ENCODE results near the gene FOXP1. TPM values are rescaled to one million over a fixed set of nuclear protein-coding genes. Genes with fewer than 3 reads are reported as not detected.

FOXP1 gene
- total and polyA plus RNA-seq, 9 of the 15 experiments (the other 6 are each of a cell fraction or from before 2014, with no cell fraction given) = 7.7 to 34.5 (median 13.7) TPM

DNA sequence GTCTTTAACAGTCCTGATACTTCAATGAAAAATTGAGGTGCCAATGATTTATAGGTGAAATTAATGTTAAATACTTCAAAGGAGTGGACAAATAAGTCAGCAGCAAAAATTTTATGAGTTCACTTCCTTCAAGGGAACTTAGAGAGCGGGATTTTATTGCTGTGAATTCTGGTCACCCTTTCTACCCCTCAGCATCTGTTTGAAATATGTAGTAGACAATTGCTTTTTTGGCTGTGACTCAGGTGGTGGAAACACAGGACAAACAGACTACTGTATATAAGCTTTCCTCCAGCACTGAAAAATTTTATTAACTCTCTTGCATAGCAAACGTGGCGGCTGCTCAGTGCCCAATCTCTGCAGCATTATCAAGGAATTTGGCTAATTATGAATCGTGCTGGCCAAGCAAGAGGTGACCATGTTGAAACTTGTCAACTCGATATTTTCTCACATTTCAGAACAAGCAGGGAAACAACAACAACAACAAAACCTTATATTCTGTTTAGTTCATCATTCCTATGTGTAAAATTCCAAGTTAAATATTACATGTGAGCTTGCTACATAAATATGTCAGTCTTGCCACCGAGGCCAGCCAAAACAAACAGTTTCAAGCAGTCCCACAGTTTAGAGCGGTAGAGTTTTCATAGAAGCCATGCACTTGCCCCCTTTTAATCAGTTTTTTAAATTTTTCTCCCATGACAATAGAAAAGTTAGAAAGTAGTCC is 420.2 kb downstream of the FOXP1 start:
- Histone ChIP-seq H3K4me2 (ENCODE audit: insufficient read depth, low read length) (no peak overlapping the region), H3K9me1 (ENCODE audit: control insufficient read depth, insufficient read depth, low read length) (no peaks in the 10 kb centered on the region), H2AFZ (ENCODE audit: low read depth, low read length) (no peak overlapping the region), H3K9me3 (replicated peaks; ENCODE audit: control insufficient read depth, insufficient read depth, low read depth, low read length) (no peaks in the 10 kb centered on the region), H3K27ac (ENCODE audit: extremely low read depth, low read depth, low read length) (no peak overlapping the region), H4K20me1 (replicated peaks; ENCODE audit: control insufficient read depth, insufficient read depth, low read length) (no peaks in the 10 kb centered on the region), H3K4me1 (replicated peaks in 1 of 2; ENCODE audit: control insufficient read depth in 2 of 2, insufficient read depth in 2 of 2, low read length in 2 of 2) (no peaks in the 10 kb centered on the region; a peak in 2 of 5 replicates), H3K79me2 (ENCODE audit: control insufficient read depth, insufficient read depth, low read length) (no peaks in the 10 kb centered on the region), H3K9ac (ENCODE audit: insufficient read depth in 1 of 2, low read depth in 2 of 2, low read length in 2 of 2) (no peak overlapping the region), H3K36me3 (ENCODE audit: control insufficient read depth, insufficient read depth, low read length) (no peaks in the 10 kb centered on the region), H3K27me3 (ENCODE audit: control insufficient read depth in 2 of 2, insufficient read depth in 2 of 2, low read length in 2 of 2) (no peaks in the 10 kb centered on the region), H3K4me3 (no peak overlapping the region)
- 68% methylated on average over 7 of the region's 7 CpGs for WGBS (ENCODE audit: insufficient coverage, low coverage, missing lambda C conversion rate)
- ChIA-PET CTCF (ENCODE audit: low intra/inter-chr PET ratio) (no interaction called here), POLR2A (interaction anchor here (0.6 kb wide), 1 partner anchor 1476 kb away, joined by 3 read pairs; no protein-coding TSS in a partner anchor)
- DNase-seq (ENCODE audit: extremely low read depth in 1 of 4, low spot score in 3 of 4) = no peak
- intact Hi-C loops (cut with micrococcal nuclease) = no loop called here
- no peak for FAIRE-seq
- in situ Hi-C loops (cut with MboI) = no loop called here
- no peak for ATAC-seq
- BruUV-seq (replicated peaks) = no TSS peak
- TF ChIP-seq TAF15 (IDR thresholded peaks at IDR 0.05; ENCODE audit: low read depth, low read length) (no peak), ZFP36 (IDR thresholded peaks at IDR 0.05; ENCODE audit: low read depth, low read length, partially characterized antibody) (no peak), HIVEP1 (CRISPR knock-in tag; IDR thresholded peaks at IDR 0.05) (no peak), ELF4 (CRISPR knock-in tag; IDR thresholded peaks at IDR 0.05) (no peak), TCFL5 (CRISPR knock-in tag; conservative IDR thresholded peaks at IDR 0.05) (no peak), SMC3 (conservative IDR thresholded peaks at IDR 0.05; ENCODE audit: insufficient read depth, low read depth, low read length) (no peak), RAD21 (CRISPR knock-in tag; conservative IDR thresholded peaks at IDR 0.05 in 1 of 2, IDR thresholded peaks at IDR 0.05 in 1 of 2) (no peak), MYC (IDR thresholded peaks at IDR 0.05; ENCODE audit: low read depth, low read length) (no peak), MYC (CRISPR knock-in tag; IDR thresholded peaks at IDR 0.05; ENCODE audit: borderline replicate concordance, low read depth) (no peak), ZNF780A (CRISPR knock-in tag; IDR thresholded peaks at IDR 0.05) (no peak), ZNF431 (CRISPR knock-in tag; IDR thresholded peaks at IDR 0.05) (no peak), ZC3H4 (CRISPR knock-in tag; IDR thresholded peaks at IDR 0.05; ENCODE audit: borderline replicate concordance) (no peak), ZNF347 (CRISPR knock-in tag; IDR thresholded peaks at IDR 0.05; ENCODE audit: low read depth) (no peak), FOXJ2 (tag; IDR thresholded peaks at IDR 0.05) (no peak)
- TF ChIP-seq, protein P1, sequence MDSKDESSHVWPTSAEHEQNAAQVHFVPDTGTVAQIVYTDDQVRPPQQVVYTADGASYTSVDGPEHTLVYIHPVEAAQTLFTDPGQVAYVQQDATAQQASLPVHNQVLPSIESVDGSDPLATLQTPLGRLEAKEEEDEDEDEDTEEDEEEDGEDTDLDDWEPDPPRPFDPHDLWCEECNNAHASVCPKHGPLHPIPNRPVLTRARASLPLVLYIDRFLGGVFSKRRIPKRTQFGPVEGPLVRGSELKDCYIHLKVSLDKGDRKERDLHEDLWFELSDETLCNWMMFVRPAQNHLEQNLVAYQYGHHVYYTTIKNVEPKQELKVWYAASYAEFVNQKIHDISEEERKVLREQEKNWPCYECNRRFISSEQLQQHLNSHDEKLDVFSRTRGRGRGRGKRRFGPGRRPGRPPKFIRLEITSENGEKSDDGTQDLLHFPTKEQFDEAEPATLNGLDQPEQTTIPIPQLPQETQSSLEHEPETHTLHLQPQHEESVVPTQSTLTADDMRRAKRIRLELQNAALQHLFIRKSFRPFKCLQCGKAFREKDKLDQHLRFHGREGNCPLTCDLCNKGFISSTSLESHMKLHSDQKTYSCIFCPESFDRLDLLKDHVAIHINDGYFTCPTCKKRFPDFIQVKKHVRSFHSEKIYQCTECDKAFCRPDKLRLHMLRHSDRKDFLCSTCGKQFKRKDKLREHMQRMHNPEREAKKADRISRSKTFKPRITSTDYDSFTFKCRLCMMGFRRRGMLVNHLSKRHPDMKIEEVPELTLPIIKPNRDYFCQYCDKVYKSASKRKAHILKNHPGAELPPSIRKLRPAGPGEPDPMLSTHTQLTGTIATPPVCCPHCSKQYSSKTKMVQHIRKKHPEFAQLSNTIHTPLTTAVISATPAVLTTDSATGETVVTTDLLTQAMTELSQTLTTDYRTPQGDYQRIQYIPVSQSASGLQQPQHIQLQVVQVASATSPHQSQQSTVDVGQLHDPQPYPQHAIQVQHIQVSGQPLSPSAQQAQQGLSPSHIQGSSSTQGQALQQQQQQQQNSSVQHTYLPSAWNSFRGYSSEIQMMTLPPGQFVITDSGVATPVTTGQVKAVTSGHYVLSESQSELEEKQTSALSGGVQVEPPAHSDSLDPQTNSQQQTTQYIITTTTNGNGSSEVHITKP (IDR thresholded peaks at IDR 0.05; ENCODE audit: partially characterized antibody) = no peak
- TF ChIP-seq, protein P2, sequence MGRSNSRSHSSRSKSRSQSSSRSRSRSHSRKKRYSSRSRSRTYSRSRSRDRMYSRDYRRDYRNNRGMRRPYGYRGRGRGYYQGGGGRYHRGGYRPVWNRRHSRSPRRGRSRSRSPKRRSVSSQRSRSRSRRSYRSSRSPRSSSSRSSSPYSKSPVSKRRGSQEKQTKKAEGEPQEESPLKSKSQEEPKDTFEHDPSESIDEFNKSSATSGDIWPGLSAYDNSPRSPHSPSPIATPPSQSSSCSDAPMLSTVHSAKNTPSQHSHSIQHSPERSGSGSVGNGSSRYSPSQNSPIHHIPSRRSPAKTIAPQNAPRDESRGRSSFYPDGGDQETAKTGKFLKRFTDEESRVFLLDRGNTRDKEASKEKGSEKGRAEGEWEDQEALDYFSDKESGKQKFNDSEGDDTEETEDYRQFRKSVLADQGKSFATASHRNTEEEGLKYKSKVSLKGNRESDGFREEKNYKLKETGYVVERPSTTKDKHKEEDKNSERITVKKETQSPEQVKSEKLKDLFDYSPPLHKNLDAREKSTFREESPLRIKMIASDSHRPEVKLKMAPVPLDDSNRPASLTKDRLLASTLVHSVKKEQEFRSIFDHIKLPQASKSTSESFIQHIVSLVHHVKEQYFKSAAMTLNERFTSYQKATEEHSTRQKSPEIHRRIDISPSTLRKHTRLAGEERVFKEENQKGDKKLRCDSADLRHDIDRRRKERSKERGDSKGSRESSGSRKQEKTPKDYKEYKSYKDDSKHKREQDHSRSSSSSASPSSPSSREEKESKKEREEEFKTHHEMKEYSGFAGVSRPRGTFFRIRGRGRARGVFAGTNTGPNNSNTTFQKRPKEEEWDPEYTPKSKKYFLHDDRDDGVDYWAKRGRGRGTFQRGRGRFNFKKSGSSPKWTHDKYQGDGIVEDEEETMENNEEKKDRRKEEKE (IDR thresholded peaks at IDR 0.05; ENCODE audit: borderline replicate concordance in 1 of 2, control insufficient read depth in 1 of 2, low read depth in 2 of 2, low read length in 1 of 2) = no peak
